GM18951 (cell line): ENCODE results near the gene CDH23.

ENCODE experiments used
- POLR2A ChIP-seq: IDR thresholded peaks from 4 replicates; pipeline ENCODE4 v1.6.1; 2011; ENCODE audit warnings: mild to moderate bottlenecking; ENCODE audit not compliant: insufficient read length, insufficient read depth; ENCODE audit errors: extremely low read depth
- in situ Hi-C: fragments of 300-500 bp; cut with MboI; formaldehyde crosslinking; loops from one replicate; pipeline ENCODE4 v1.12.0; 2022; ENCODE audit warnings: low sequenced_read_pairs, mixed read lengths, inconsistent platforms; ENCODE audit not compliant: unreplicated experiment

CDH23 gene

DNA sequence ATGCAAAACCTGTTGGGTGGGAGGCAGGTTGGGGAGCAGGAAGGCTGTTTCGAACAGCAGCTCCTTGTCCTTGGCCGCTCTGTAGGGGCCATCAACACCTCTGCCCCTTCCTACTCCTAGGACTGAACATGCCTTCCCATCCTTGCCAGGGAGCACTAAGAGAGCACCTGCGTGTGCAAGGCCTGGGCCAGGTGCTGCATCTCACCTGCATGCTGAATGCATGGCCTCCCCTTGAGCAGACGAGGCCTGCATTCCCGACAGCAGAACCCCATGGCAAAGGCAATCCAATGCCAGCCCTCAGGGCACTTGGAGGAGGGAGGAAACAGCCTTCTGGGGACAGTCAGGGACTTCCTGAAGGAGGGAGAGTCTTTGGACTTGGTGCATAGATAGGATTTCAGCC, 365.6 kb downstream of the CDH23 start:
- in situ Hi-C loops = no loop called here
- TF ChIP-seq POLR2A = no peak

DNA sequence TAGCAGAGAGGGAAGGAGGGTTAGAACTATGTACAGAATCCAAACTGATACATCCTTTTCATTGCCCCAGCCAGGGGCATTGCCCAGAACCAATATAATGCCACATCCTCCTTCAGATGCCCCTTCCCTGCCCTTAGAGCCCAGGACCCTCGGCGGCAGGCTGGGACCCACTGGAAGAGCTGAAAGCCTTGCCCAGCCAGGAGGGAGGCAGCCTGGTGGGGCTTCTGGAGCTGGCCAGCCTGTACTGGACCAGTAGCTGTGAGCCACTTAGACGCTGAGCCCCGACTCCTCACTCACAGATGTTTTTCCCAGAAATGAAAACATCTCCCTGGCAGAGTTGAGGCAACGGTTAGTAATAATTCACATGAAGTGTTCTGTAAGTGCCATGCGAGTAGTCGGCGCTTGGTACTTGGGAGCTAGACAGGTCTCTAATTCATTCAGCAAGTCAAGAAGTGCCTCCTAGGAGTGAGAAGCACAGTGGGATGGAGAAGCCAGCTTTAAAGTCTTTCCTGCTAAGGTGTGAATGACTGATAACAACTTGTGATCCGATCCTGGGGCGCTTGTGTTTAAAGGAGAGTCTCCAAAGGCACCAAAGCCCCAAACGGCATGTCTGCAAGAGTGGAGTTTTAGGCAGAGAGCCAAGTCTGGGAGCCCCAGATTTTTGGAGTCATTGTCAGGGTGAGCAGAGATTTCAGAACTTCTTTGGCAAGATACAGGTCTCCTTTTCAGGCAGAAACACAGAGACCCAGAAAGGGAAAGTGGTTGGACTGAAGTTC, 366.8 kb downstream of the CDH23 start:
- in situ Hi-C loops = no loop called here
- no peak for TF ChIP-seq POLR2A

- in situ Hi-C loops = no loop called here
- TF ChIP-seq POLR2A = no peak
Observed at GRCh38 chr10:71765176-71765904, 368.6 kb downstream of the CDH23 start.

- in situ Hi-C loops = no loop called here
- no peak for TF ChIP-seq POLR2A
Observed at GRCh38 chr10:71765906-71766716, 369.4 kb downstream of the CDH23 start.

- in situ Hi-C loops = no loop called here
- TF ChIP-seq POLR2A = no peak
Observed at GRCh38 chr10:71766717-71767419, 370.1 kb downstream of the CDH23 start.

GRCh38 chr10:71767420-71768035, 370.8 kb downstream of the CDH23 start:
- in situ Hi-C loops = no loop called here

GRCh38 chr10:71769279-71769823, 372.6 kb downstream of the CDH23 start:
- in situ Hi-C loops = no loop called here
- peak; percentile 18 for TF ChIP-seq POLR2A

More at GRCh38 chr10:71767420-71768035, 370.8 kb downstream of the CDH23 start:
- no peak for TF ChIP-seq POLR2A

GRCh38 chr10:71770255-71770654, 373.5 kb downstream of the CDH23 start:
- in situ Hi-C loops = no loop called here
- no peak for TF ChIP-seq POLR2A

GRCh38 chr10:71770789-71771188, 374.1 kb downstream of the CDH23 start:
- in situ Hi-C loops = no loop called here
- no peak for TF ChIP-seq POLR2A

- in situ Hi-C loops = no loop called here
- no peak for TF ChIP-seq POLR2A
Observed at GRCh38 chr10:71771204-71771603, 374.5 kb downstream of the CDH23 start.

DNA sequence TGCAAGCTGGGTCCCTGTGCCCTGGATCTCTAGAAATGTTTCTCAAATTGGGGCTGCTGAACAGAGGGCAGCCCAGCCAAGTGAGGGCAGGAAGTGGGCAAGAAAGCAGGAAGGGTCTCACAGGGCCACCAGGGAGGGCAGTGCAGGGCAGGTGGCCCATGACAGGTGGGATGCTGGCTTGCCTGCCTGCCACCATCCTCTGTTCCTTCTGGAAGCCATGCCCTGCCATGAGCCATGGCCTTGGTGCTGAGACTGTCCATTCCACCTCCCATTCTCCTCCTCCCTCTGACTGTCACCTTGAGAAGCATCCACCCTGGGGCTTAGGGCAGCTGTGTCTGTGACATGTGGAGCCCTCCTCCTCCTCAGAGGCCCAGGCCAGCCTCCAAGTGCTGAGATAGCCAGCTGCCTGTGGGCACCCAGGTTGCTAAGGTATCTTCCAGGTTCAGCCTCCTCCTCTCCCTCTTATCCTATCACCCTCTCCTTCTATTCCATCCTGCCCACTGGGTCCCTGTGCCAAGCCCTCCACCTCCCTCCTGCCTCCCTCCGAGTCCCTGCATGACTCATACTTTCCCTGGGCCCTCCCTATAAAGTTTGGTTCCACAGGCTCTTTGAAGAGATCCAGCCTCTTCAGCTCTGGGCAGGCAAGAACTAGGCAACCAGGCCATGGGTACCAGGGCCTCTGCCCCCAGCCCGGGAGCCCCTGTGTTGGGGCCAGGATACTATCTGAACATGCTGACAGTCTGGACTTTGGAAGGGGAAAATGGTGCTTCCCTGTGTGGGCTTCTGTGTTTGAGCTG, 375.3 kb downstream of the CDH23 start:
- TF ChIP-seq POLR2A = no peak
- in situ Hi-C loops = no loop called here

- in situ Hi-C loops = no loop called here
- TF ChIP-seq POLR2A = no peak
Observed at GRCh38 chr10:71772832-71773220, 376.1 kb downstream of the CDH23 start.
